ENCODE results near the gene NEURL3. TPM values are rescaled to one million over a fixed set of nuclear protein-coding genes. Genes with fewer than 3 reads are reported as not detected.

The NEURL3 gene
- total and polyA plus RNA-seq, 2 of the 8 experiments (the other 6 are each of a cell fraction or from before 2014, with no cell fraction given), result not detected

DNA sequence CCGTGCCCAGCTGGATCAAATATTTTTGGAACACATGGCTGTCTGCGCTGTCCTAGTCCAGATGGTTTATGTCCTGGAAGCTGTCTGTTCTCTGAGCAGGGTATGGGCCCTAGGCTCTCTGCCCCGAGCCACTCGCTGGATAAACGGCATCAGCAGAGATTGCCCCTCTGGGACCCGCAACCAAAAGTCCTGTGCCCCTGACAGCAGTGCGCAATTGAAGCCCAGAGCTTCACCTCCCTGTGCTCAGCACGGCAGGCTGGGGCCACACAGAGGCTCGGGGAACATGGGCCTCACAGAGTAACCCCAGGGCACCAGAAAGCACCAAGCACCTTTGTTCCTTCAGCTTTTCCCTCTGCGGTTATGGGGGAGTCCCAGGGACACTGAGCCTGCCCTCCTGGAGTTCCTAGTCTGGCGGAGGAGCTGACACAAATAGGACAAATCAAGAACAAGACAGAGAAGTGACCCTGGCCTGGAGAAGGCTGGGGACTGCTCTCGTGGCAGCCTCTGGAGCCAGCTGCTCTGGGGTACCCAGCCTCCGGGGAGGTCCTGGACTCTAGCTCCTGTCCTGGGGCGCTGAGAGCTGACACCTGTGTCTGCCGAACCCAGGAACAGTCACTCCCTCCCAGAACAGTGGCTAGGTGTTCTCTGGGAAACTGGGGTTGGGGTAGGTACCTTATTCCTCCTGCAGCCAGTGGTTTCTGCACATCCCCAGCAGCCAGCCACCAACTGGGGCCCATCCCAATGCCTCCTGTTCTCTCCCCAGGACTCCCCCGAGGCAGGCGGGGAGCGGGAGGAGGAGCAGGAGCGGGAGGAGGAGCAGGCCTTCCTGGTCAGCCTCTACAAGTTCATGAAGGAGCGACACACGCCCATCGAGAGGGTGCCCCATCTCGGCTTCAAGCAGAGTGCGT, 43.7 kb upstream of the NEURL3 start:
- Histone ChIP-seq H3K23ac (ENCODE audit: insufficient read length) (no peak overlapping the region), H4K20me1 (replicated peaks in 1 of 2; ENCODE audit: control insufficient read depth in 1 of 2, insufficient read depth in 2 of 2, low read length in 2 of 2) (peaks cover 0 to 2% of the 10 kb centered on the region in 2 experiments), H2BK15ac (ENCODE audit: low read length) (0 out of 2 replicates have a peak overlapping the region, but pooled peaks have one; percentile 29), H3K4me1 (replicated peaks in 1 of 4; ENCODE audit: control insufficient read depth in 3 of 4, insufficient read depth in 4 of 4, low read length in 3 of 4) (peaks cover 2 to 20% (median 5%) of the 10 kb centered on the region in 4 experiments; a peak in 6 of 7 replicates), H3K56ac (replicated peaks; ENCODE audit: insufficient read length, low read depth, low read length) (no peak overlapping the region), H3K36me3 (ENCODE audit: control insufficient read depth in 2 of 4, insufficient read depth in 4 of 4, low read length in 3 of 4) (no peaks in the 10 kb centered on the region), H3K9ac (replicated peaks in 1 of 4; ENCODE audit: extremely low read depth in 1 of 4, low read depth in 3 of 4, low read length in 3 of 4) (no peak overlapping the region), H3K18ac (ENCODE audit: extremely low read depth, low read length) (no peak overlapping the region), H3K14ac (ENCODE audit: insufficient read length) (no peak overlapping the region), H4K91ac (replicated peaks; ENCODE audit: insufficient read length, low read length) (peak overlapping the region; percentile 77), H4K8ac (ENCODE audit: extremely low read depth, insufficient read depth, low read length) (no peak overlapping the region), H2AK5ac (ENCODE audit: low read depth, low read length) (no peak overlapping the region), H2BK5ac (ENCODE audit: low read depth, low read length) (no peak overlapping the region), H3K27ac (ENCODE audit: low read depth, low read length) (no peak overlapping the region), H2BK120ac (replicated peaks; ENCODE audit: low read depth, low read length) (no peak overlapping the region), H3K4me2 (ENCODE audit: insufficient read depth in 1 of 2, low read depth in 2 of 2, low read length in 2 of 2) (no peak overlapping the region), H3K23me2 (ENCODE audit: low read depth, low read length) (0 out of 2 replicates have a peak, but pooled peaks cover 1% of the 10 kb centered on the region), H3K27me3 (replicated peaks in 1 of 4; ENCODE audit: control insufficient read depth in 3 of 4, extremely low read depth in 1 of 4, insufficient read depth in 3 of 4, low read length in 3 of 4) (peaks cover 0 to 2% (median 0%) of the 10 kb centered on the region in 4 experiments; a peak in 3 of 7 replicates), H2BK12ac (ENCODE audit: low read depth, low read length) (peak overlapping the region; percentile 60; the same call in 1 of the 2 replicates), H2BK20ac (ENCODE audit: low read length) (0 out of 2 replicates have a peak overlapping the region, but pooled peaks have one; percentile 32), H2AFZ (ENCODE audit: low read length) (no peak overlapping the region), H4K5ac (ENCODE audit: insufficient read length, low read depth, low read length) (peak overlapping the region; percentile 11), H3K4ac (replicated peaks; ENCODE audit: insufficient read length, low read depth, low read length) (no peak overlapping the region), H3K79me1 (ENCODE audit: low read depth, low read length) (no peaks in the 10 kb centered on the region), H3K4me3 (ENCODE audit: extremely low read depth in 1 of 4, insufficient read depth in 2 of 4, low read depth in 3 of 4, low read length in 4 of 4) (no peak overlapping the region), H3K9me3 (ENCODE audit: insufficient read depth in 2 of 2, low read depth in 1 of 2, low read length in 1 of 2) (peaks cover 0 to 5% of the 10 kb centered on the region in 2 experiments; a peak in 1 of 4 replicates), H3K79me2 (ENCODE audit: control insufficient read depth in 1 of 2, insufficient read depth in 2 of 2, low read length in 2 of 2) (no peaks in the 10 kb centered on the region)
- CTCF ChIA-PET (ENCODE audit: partially characterized antibody), result interaction anchor here (0.8 to 13.1 kb wide), 20 partner anchors 9 to 564 kb away, joined by 3 to 361 read pairs (median 5); partner anchors contain the start of genes ANKRD36 and ARID5A
- POLR2A ChIA-PET (ENCODE audit: partially characterized antibody), result interaction anchor here (5.4 kb wide), 1 partner anchor 10 kb away, joined by 33 read pairs; the partner anchor contains the start of gene ARID5A
- DNase-seq (ENCODE audit: low read depth in 1 of 2, low spot score in 2 of 2), result no peak
- TF ChIP-seq SP2 (IDR thresholded peaks at IDR 0.05; ENCODE audit: low read length) (no peak), KDM4A (IDR thresholded peaks at IDR 0.05; ENCODE audit: low read depth, low read length, severe bottlenecking) (no peak), PHF8 (conservative IDR thresholded peaks at IDR 0.05; ENCODE audit: low read depth, low read length) (no peak), SUZ12 (IDR thresholded peaks at IDR 0.05; ENCODE audit: low read length) (no peak), CBX8 (IDR thresholded peaks at IDR 0.05; ENCODE audit: borderline replicate concordance, low read depth, low read length) (no peak), POU5F1 (IDR thresholded peaks at IDR 0.05; ENCODE audit: low read depth, low read length) (no peak), EGR1 (IDR thresholded peaks at IDR 0.05; ENCODE audit: borderline replicate concordance, low read depth, low read length) (no peak), MAFK (IDR thresholded peaks at IDR 0.05; ENCODE audit: low read depth, low read length) (no peak), TBP (IDR thresholded peaks at IDR 0.05; ENCODE audit: low read depth, low read length) (no peak)
- no peak for FAIRE-seq
- 90% methylated on average over 22 of the region's 24 CpGs; no CpG with 5 or more reads in 1 of the 2 experiments for WGBS, 2 experiments (ENCODE audit: extremely low coverage in 1 of 2, insufficient coverage in 1 of 2, insufficient read length in 1 of 2, insufficient replicate concordance in 2 of 2, low coverage in 1 of 2, low lambda C conversion rate in 2 of 2, missing lambda C conversion rate in 1 of 2)

Measured in H1 (cell line).